OCI-LY1 (cell line): Measurements from ENCODE around the gene HRC.

ENCODE experiments used
- CTCF ChIP-seq: fragments of 200-600 bp; sonication (generic), shearing (Covaris generic); IDR thresholded peaks from 2 replicates; pipeline ENCODE4 v1.5.1; 2017; ENCODE audit warnings: mild to moderate bottlenecking, antibody characterized with exemption, low read length, moderate library complexity, mixed read lengths
- EZH2 ChIP-seq: fragments of 200-600 bp; sonication (generic), shearing (Covaris generic); IDR thresholded peaks from 2 replicates; pipeline ENCODE4 v1.8.0; 2017; ENCODE audit warnings: borderline replicate concordance, mixed run types, mild to moderate bottlenecking, antibody characterized with exemption, low read length, moderate library complexity, mixed read lengths

- TF ChIP-seq CTCF (no peak), EZH2 (no peak)
Measured at GRCh38 chr19:49154279-49154678, 917 bp downstream of the HRC start.
